H1 (cell line): ENCODE data around the gene OR51T1. TPM values are rescaled to one million over a fixed set of nuclear protein-coding genes. Genes with fewer than 3 reads are reported as not detected.
"Not testable (repeated sequence)": the region's sequence is repeated elsewhere in the genome, so short reads cannot be mapped to it uniquely, and the experiment has no call there.

Source experiments
- CTCF ChIA-PET: fragments of 300-600 bp; sonication (Branson Sonifier 250); formaldehyde crosslinking; loops from one replicate; lab custom pipeline; 2021; ENCODE audit not compliant: partially characterized antibody; lab: Charles Lee
- POLR2A ChIA-PET: fragments of 300-600 bp; sonication (Branson Sonifier 250); formaldehyde crosslinking; loops from one replicate; lab custom pipeline; 2021; ENCODE audit warnings: inconsistent platforms; ENCODE audit not compliant: partially characterized antibody; lab: Charles Lee
- DNase-seq, 2 experiments: peaks; one replicate each; pipeline versions ENCODE4 v3.0.0 to v3.0.0-alpha.2; 2010 to 2022; ENCODE audit warnings: low spot score in 2 of 2, low read depth in 1 of 2, mixed read lengths in 1 of 2
- FAIRE-seq: peaks from 2 replicates; lab custom pipeline; 2011; peaks lifted over from hg19 to GRCh38; lab: Jason Lieb, UNC
- H2AFZ ChIP-seq: 2 replicates; pipeline ENCODE4 v1.8.1; 2012; ENCODE audit warnings: low read length, inconsistent platforms
- H2AK5ac ChIP-seq: 2 replicates; pipeline ENCODE4 v1.6.1; 2013; ENCODE audit warnings: low read depth, low read length
- H2BK120ac ChIP-seq: replicated peaks from 2 replicates; pipeline ENCODE3; 2013; ENCODE audit warnings: low read depth, low read length, inconsistent platforms
- H2BK12ac ChIP-seq: 2 replicates; pipeline ENCODE4 v1.6.1; 2013; ENCODE audit warnings: low read depth, low read length
- H2BK15ac ChIP-seq: 2 replicates; pipeline ENCODE4 v1.6.1; 2013; ENCODE audit warnings: low read length
- H2BK20ac ChIP-seq: 2 replicates; pipeline ENCODE4 v1.6.1; 2013; ENCODE audit warnings: low read length
- H2BK5ac ChIP-seq: 2 replicates; pipeline ENCODE4 v1.6.1; 2013; ENCODE audit warnings: low read depth, low read length
- H3K14ac ChIP-seq: 2 replicates; pipeline ENCODE4 v1.6.1; 2013; ENCODE audit warnings: inconsistent platforms; ENCODE audit not compliant: insufficient read length
- H3K18ac ChIP-seq: 2 replicates; pipeline ENCODE4 v1.6.1; 2013; ENCODE audit warnings: low read length; ENCODE audit errors: extremely low read depth
- H3K23ac ChIP-seq: 2 replicates; pipeline ENCODE4 v1.6.1; 2013; ENCODE audit warnings: inconsistent platforms; ENCODE audit not compliant: insufficient read length
- H3K23me2 ChIP-seq: 2 replicates; pipeline ENCODE4 v1.6.1; 2013; ENCODE audit warnings: low read depth, low read length
- H3K27ac ChIP-seq: 2 replicates; pipeline ENCODE4 v1.6.1; 2011; ENCODE audit warnings: low read depth, low read length, inconsistent platforms
- H3K27me3 ChIP-seq, 4 experiments: replicated peaks in 1 of 4; 1 replicate in 1 of 4; 2 replicates in 3 of 4; pipeline versions ENCODE4 v1.6.1 to v1.8.1; 2011 to 2013; ENCODE audit warnings: low read length in 3 of 4, mild to moderate bottlenecking in 3 of 4, inconsistent platforms in 2 of 4, mixed read lengths in 2 of 4, moderate library complexity in 1 of 4; ENCODE audit not compliant: control insufficient read depth in 3 of 4, insufficient read depth in 3 of 4; ENCODE audit errors: extremely low read depth in 1 of 4
- H3K36me3 ChIP-seq, 4 experiments: 2 replicates each; pipeline versions ENCODE4 v1.6.1 to v1.8.1; 2011 to 2013; ENCODE audit warnings: mild to moderate bottlenecking in 4 of 4, low read length in 3 of 4, moderate library complexity in 2 of 4, control low read depth in 1 of 4, inconsistent platforms in 1 of 4; ENCODE audit not compliant: insufficient read depth in 4 of 4, control insufficient read depth in 2 of 4
- H3K4ac ChIP-seq: replicated peaks from 2 replicates; pipeline ENCODE3; 2013; ENCODE audit warnings: low read length, low read depth, mixed read lengths, inconsistent platforms; ENCODE audit not compliant: insufficient read length
- H3K4me1 ChIP-seq, 4 experiments: replicated peaks in 1 of 4; 1 replicate in 1 of 4; 2 replicates in 3 of 4; pipeline versions ENCODE4 v1.6.1 to v1.8.1; 2011 to 2013; ENCODE audit warnings: low read length in 3 of 4, inconsistent platforms in 2 of 4, mixed read lengths in 1 of 4; ENCODE audit not compliant: insufficient read depth in 4 of 4, control insufficient read depth in 3 of 4
- H3K4me2 ChIP-seq, 2 experiments: 2 replicates each; pipeline versions ENCODE4 v1.6.1 to v1.8.1; 2011 to 2013; ENCODE audit warnings: low read depth in 2 of 2, low read length in 2 of 2, control low read depth in 1 of 2, inconsistent platforms in 1 of 2, mild to moderate bottlenecking in 1 of 2; ENCODE audit not compliant: insufficient read depth in 1 of 2
- H3K4me3 ChIP-seq, 4 experiments: fragments of 200-600, 300-600 bp in 1 of 4; sonication (generic), shearing (Covaris generic), sonication (Bioruptor Twin) in 1 of 4; 2 replicates each; pipeline versions ENCODE4 v1.5.1 to v1.8.1; 2011 to 2016; ENCODE audit warnings: low read length in 4 of 4, low read depth in 3 of 4, control low read depth in 2 of 4, inconsistent platforms in 2 of 4, mild to moderate bottlenecking in 2 of 4, mixed read lengths in 1 of 4, moderate library complexity in 1 of 4; ENCODE audit not compliant: insufficient read depth in 2 of 4; ENCODE audit errors: extremely low read depth in 1 of 4
- H3K56ac ChIP-seq: replicated peaks from 2 replicates; pipeline ENCODE3; 2013; ENCODE audit warnings: low read depth, mild to moderate bottlenecking, mixed read lengths, low read length, inconsistent platforms; ENCODE audit not compliant: insufficient read length
- H3K79me1 ChIP-seq: 2 replicates; pipeline ENCODE4 v1.6.1; 2013; ENCODE audit warnings: low read depth, low read length, control low read depth
- H3K79me2 ChIP-seq, 2 experiments: 2 replicates each; pipeline versions ENCODE4 v1.6.1 to v1.8.1; 2012 to 2013; ENCODE audit warnings: low read length in 2 of 2, mild to moderate bottlenecking in 2 of 2, inconsistent platforms in 1 of 2; ENCODE audit not compliant: insufficient read depth in 2 of 2, control insufficient read depth in 1 of 2
- H3K9ac ChIP-seq, 4 experiments: replicated peaks in 1 of 4; 1 replicate in 1 of 4; 2 replicates in 3 of 4; pipeline versions ENCODE4 v1.6.1 to v1.8.1; 2011 to 2013; ENCODE audit warnings: low read depth in 3 of 4, low read length in 3 of 4, control low read depth in 2 of 4, mild to moderate bottlenecking in 2 of 4, moderate library complexity in 2 of 4, inconsistent platforms in 1 of 4; ENCODE audit errors: extremely low read depth in 1 of 4
- H3K9me3 ChIP-seq, 2 experiments: 2 replicates each; pipeline versions ENCODE4 v1.6.1 to v1.8.1; 2012 to 2013; ENCODE audit warnings: mild to moderate bottlenecking in 2 of 2, moderate library complexity in 2 of 2, control low read depth in 1 of 2, inconsistent platforms in 1 of 2, low read depth in 1 of 2, low read length in 1 of 2, mixed read lengths in 1 of 2; ENCODE audit not compliant: insufficient read depth in 2 of 2
- H4K20me1 ChIP-seq, 2 experiments: replicated peaks in 1 of 2; 2 replicates each; pipeline versions ENCODE3 to v1.8.1; 2011 to 2013; ENCODE audit warnings: inconsistent platforms in 2 of 2, low read length in 2 of 2, mild to moderate bottlenecking in 1 of 2; ENCODE audit not compliant: insufficient read depth in 2 of 2, control insufficient read depth in 1 of 2
- H4K5ac ChIP-seq: 2 replicates; pipeline ENCODE4 v1.6.1; 2013; ENCODE audit warnings: low read length, low read depth, mixed read lengths, inconsistent platforms; ENCODE audit not compliant: insufficient read length
- H4K8ac ChIP-seq: 2 replicates; pipeline ENCODE4 v1.8.0; 2013; ENCODE audit warnings: mild to moderate bottlenecking, moderate library complexity, low read length, inconsistent platforms; ENCODE audit not compliant: insufficient read depth; ENCODE audit errors: extremely low read depth
- H4K91ac ChIP-seq: replicated peaks from 2 replicates; pipeline ENCODE3; 2013; ENCODE audit warnings: low read length, mixed read lengths, inconsistent platforms; ENCODE audit not compliant: insufficient read length
- WGBS, 2 experiments: shearing (Covaris generic) in 1 of 2; methylation state at CpG; one replicate each; pipeline versions ENCODE4 v1.1.6 to v1.1.7; 2013 to 2015; ENCODE audit warnings: low lambda C conversion rate in 2 of 2, mixed read lengths in 2 of 2, inconsistent platforms in 1 of 2, low coverage in 1 of 2, missing lambda C conversion rate in 1 of 2; ENCODE audit not compliant: insufficient replicate concordance in 2 of 2, insufficient coverage in 1 of 2, insufficient read length in 1 of 2; ENCODE audit errors: extremely low coverage in 1 of 2, missing lambda C conversion rate in 1 of 2; 5-methylcytosine and 5-hydroxymethylcytosine counted together
- polyA plus RNA-seq, 7 experiments: library from polyadenylated mRNA; depleted of rRNA in 3 of 7; stranded (reverse) in 5 of 7; unstranded in 2 of 7; fragments of >200 nt in 5 of 7; fragments of 200-250 nt in 2 of 7; gene quantifications; 1 replicate in 5 of 7; 2 replicates in 1 of 7; 4 replicates in 1 of 7; pipeline versions ENCODE4 v1.2.1 to v1.2.3, GENCODE V29; 2011 to 2013; ENCODE audit warnings: missing spikeins in 2 of 7, mixed read lengths in 2 of 7
- total RNA-seq: library from RNA; stranded (reverse); fragmentation: NEBNext Ultra II Directional; extraction: Animal tissue kit (Norgen Biotek cat#: 25700); gene quantifications from 2 replicates; pipeline ENCODE4 v1.2.1, GENCODE V29; 2021

OR51T1 gene
- total and polyA plus RNA-seq, 2 of the 8 experiments (the other 6 are each of a cell fraction or from before 2014, with no cell fraction given) = not detected

DNA sequence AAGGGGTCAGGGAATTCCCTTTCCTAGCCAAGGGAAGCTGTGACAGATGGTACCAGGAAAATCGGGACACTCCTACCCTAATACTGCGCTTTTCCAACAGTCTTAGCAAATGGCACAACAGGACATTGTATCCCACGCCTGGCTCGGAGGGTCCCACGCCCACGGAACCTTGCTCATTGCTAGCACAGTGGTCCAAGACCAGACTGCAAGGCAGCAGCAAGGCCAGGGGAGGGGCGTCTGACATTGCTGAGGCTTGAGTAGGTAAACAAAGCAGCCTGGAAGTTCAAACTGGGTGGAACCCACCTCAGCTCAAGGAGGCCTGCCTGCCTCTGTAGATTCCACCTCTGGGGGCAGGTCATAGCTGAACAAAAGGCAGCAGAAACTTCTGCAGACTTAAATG is 27.4 kb upstream of the OR51T1 start:
- H3K79me1 ChIP-seq, H3K9ac ChIP-seq, POLR2A ChIA-PET, H3K23me2 ChIP-seq, H2BK12ac ChIP-seq, DNase-seq, H2BK120ac ChIP-seq, H3K4me1 ChIP-seq, H3K27ac ChIP-seq, H3K18ac ChIP-seq, H3K4me3 ChIP-seq, H2BK20ac ChIP-seq, H4K91ac ChIP-seq, H3K56ac ChIP-seq, H4K8ac ChIP-seq, H2BK5ac ChIP-seq, H3K79me2 ChIP-seq, H4K5ac ChIP-seq, H4K20me1 ChIP-seq, H2AFZ ChIP-seq, H3K23ac ChIP-seq, H2BK15ac ChIP-seq, H3K36me3 ChIP-seq, H3K14ac ChIP-seq, H3K4ac ChIP-seq, H2AK5ac ChIP-seq, FAIRE-seq, H3K9me3 ChIP-seq, H3K27me3 ChIP-seq, H3K4me2 ChIP-seq: not testable (repeated sequence)
- 91% methylated on average over 7 of the region's 7 CpGs; no CpG with 5 or more reads in 1 of the 2 experiments for WGBS, 2 experiments
- CTCF ChIA-PET = interaction anchor here (0.6 kb wide), 1 partner anchor 43 kb away, joined by 3 read pairs; no protein-coding TSS in a partner anchor
